Nephron (organoid): ENCODE results near the gene MYO16.

ENCODE experiments used
- H3K27ac Mint-ChIP-seq, 3 experiments: 2 replicates each; pipeline ENCODE4 v1.8.0; 2020; ENCODE audit warnings: mixed read lengths in 3 of 3, mild to moderate bottlenecking in 2 of 3, moderate library complexity in 1 of 3
- H3K27me3 Mint-ChIP-seq: 2 replicates; pipeline ENCODE4 v1.8.0; 2021; ENCODE audit warnings: low read depth, mild to moderate bottlenecking, moderate library complexity, mixed read lengths
- H3K36me3 Mint-ChIP-seq: 2 replicates; pipeline ENCODE4 v1.8.0; 2020; ENCODE audit warnings: low read depth, mixed read lengths
- H3K4me1 Mint-ChIP-seq: 2 replicates; pipeline ENCODE4 v1.8.0; 2020; ENCODE audit warnings: mixed read lengths
- H3K4me3 Mint-ChIP-seq, 3 experiments: 2 replicates each; pipeline ENCODE4 v1.8.0; 2020; ENCODE audit warnings: mild to moderate bottlenecking in 3 of 3, mixed read lengths in 3 of 3, moderate library complexity in 2 of 3
- H3K9me3 Mint-ChIP-seq: 2 replicates; pipeline ENCODE4 v1.8.0; 2020; ENCODE audit warnings: mixed read lengths
- TF ChIP-seq, protein P1 (sequence below), 3 experiments: fragments of 200-600 bp; sonication (generic); IDR thresholded peaks; one replicate each; pipeline ENCODE4 v1.5.0; 2021; ENCODE audit warnings: antibody characterized with exemption in 3 of 3; ENCODE audit not compliant: unreplicated experiment in 3 of 3

Gene MYO16

DNA sequence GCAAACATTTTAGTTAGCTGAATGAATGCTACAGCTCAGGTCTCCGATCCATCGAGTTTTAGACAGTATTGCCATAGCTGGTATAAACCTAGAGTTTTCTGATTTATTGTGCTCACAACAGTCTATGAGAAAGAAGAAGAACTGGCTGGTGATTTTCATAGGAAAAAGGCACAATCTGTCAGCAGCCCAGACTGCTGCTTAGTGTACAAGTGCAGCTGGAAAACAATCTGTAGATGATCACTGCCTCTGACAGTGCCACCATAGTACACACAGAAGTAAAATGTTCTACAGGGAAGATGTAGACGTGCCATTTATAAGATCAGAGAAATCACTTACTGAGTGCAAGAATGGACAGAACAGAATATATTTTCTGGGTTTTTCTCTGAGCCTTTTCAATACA is 48.4 kb downstream of the MYO16 start:
- no peak overlapping the region for H3K27ac Mint-ChIP-seq
- peaks cover 4% of the 10 kb centered on the region for H3K4me1 Mint-ChIP-seq
- TF ChIP-seq, protein P1, sequence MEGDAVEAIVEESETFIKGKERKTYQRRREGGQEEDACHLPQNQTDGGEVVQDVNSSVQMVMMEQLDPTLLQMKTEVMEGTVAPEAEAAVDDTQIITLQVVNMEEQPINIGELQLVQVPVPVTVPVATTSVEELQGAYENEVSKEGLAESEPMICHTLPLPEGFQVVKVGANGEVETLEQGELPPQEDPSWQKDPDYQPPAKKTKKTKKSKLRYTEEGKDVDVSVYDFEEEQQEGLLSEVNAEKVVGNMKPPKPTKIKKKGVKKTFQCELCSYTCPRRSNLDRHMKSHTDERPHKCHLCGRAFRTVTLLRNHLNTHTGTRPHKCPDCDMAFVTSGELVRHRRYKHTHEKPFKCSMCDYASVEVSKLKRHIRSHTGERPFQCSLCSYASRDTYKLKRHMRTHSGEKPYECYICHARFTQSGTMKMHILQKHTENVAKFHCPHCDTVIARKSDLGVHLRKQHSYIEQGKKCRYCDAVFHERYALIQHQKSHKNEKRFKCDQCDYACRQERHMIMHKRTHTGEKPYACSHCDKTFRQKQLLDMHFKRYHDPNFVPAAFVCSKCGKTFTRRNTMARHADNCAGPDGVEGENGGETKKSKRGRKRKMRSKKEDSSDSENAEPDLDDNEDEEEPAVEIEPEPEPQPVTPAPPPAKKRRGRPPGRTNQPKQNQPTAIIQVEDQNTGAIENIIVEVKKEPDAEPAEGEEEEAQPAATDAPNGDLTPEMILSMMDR (IDR thresholded peaks at IDR 0.05; ENCODE audit: unreplicated experiment in 3 of 3), result no peak
- no peaks in the 10 kb centered on the region for H3K9me3 Mint-ChIP-seq
- no peak overlapping the region for H3K4me3 Mint-ChIP-seq
- H3K27me3 Mint-ChIP-seq, result peaks cover 5% of the 10 kb centered on the region
- H3K36me3 Mint-ChIP-seq, result no peaks in the 10 kb centered on the region

DNA sequence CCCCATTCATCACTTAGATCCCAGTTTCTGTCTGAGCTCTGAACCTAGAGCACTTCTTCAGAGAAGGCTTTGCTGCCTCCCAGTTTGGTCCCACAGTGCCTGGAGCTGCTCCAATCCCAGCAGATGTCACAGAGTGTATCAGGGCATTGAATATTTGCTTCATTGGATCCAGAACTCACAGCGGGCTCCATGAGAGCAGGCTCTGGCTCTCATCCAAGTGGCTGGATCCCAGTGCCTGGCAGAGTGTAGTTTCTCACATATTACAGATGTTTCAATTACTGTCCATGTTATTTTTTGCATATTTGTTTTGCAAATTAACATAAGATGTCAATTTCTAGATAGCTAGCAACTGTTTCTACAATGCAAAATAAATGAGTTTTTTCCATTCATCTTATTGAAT is 50.6 kb downstream of the MYO16 start:
- Mint-ChIP-seq H3K27me3 (no peaks in the 10 kb centered on the region), H3K9me3 (no peaks in the 10 kb centered on the region), H3K4me3 (no peak overlapping the region), H3K4me1 (peaks cover 4% of the 10 kb centered on the region), H3K36me3 (no peaks in the 10 kb centered on the region), H3K27ac (no peak overlapping the region)
- TF ChIP-seq, protein P1 (IDR thresholded peaks at IDR 0.05; ENCODE audit: unreplicated experiment in 3 of 3), result no peak

GRCh38 chr13:108681986-108682575 is 52.7 kb downstream of the MYO16 start:
- Mint-ChIP-seq H3K27me3 (no peaks in the 10 kb centered on the region), H3K4me1 (peaks cover 4% of the 10 kb centered on the region), H3K27ac (no peak overlapping the region), H3K4me3 (no peak overlapping the region), H3K36me3 (no peaks in the 10 kb centered on the region), H3K9me3 (no peaks in the 10 kb centered on the region)
- TF ChIP-seq, protein P1 (IDR thresholded peaks at IDR 0.05; ENCODE audit: unreplicated experiment in 3 of 3), result no peak

DNA sequence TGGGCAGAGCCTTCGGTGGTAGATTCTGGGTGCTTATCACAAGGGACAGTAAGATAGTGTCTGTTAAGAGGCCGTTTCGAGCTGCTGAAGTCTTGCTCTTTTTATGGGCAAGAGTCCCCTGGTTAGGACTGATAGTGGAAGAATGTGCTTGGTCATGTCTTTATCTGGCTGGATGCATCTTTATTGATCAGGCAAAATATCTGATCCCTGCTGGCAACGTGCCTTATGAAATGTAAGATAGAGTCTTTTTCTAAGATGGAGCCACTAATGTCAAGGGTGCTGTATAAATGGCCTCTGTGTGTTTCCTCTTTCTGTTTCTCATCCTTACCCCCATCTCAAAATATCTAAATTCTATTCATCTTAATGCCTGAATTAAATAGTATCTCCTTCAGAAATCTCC is 53.3 kb downstream of the MYO16 start:
- Mint-ChIP-seq H3K36me3 (no peaks in the 10 kb centered on the region), H3K4me3 (no peak overlapping the region), H3K4me1 (peaks cover 4% of the 10 kb centered on the region), H3K27me3 (no peaks in the 10 kb centered on the region), H3K27ac (no peak overlapping the region), H3K9me3 (no peaks in the 10 kb centered on the region)
- TF ChIP-seq, protein P1 (IDR thresholded peaks at IDR 0.05; ENCODE audit: unreplicated experiment in 3 of 3), result no peak

DNA sequence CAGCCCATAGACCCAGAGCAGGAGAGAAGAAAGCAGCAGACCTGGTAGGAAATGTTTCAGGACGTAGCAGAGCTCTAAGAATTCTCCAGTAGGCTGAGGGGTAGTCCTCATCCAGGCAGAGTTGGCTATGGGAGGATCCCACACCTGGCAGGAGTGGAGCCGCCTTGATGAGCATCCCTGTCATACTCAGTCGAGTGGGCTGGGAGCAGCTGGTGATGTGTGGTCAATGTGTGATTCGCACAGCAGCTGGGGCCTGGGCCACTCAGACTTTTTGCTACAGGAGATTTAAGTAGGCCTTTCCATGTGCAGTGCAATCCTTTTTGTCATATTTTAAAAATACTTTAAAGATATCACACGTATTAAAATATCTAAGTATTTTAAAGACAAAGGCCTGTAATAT is 56.6 kb downstream of the MYO16 start:
- H3K36me3 Mint-ChIP-seq, result no peaks in the 10 kb centered on the region
- H3K4me3 Mint-ChIP-seq, result no peak overlapping the region
- TF ChIP-seq, protein P1 (IDR thresholded peaks at IDR 0.05; ENCODE audit: unreplicated experiment in 3 of 3), result no peak
- H3K4me1 Mint-ChIP-seq, result no peaks in the 10 kb centered on the region
- no peaks in the 10 kb centered on the region for H3K9me3 Mint-ChIP-seq
- no peaks in the 10 kb centered on the region for H3K27me3 Mint-ChIP-seq
- H3K27ac Mint-ChIP-seq, result no peak overlapping the region

GRCh38 chr13:108690726-108691125 is 61.3 kb downstream of the MYO16 start:
- H3K4me3 Mint-ChIP-seq, result no peak overlapping the region
- no peak overlapping the region for H3K27ac Mint-ChIP-seq
- H3K36me3 Mint-ChIP-seq, result no peaks in the 10 kb centered on the region
- TF ChIP-seq, protein P1 (IDR thresholded peaks at IDR 0.05; ENCODE audit: unreplicated experiment in 3 of 3), result no peak
- H3K27me3 Mint-ChIP-seq, result no peaks in the 10 kb centered on the region
- H3K4me1 Mint-ChIP-seq, result no peaks in the 10 kb centered on the region
- no peaks in the 10 kb centered on the region for H3K9me3 Mint-ChIP-seq
